ENCODE data around the gene DDX10.

The DDX10 gene

DNA sequence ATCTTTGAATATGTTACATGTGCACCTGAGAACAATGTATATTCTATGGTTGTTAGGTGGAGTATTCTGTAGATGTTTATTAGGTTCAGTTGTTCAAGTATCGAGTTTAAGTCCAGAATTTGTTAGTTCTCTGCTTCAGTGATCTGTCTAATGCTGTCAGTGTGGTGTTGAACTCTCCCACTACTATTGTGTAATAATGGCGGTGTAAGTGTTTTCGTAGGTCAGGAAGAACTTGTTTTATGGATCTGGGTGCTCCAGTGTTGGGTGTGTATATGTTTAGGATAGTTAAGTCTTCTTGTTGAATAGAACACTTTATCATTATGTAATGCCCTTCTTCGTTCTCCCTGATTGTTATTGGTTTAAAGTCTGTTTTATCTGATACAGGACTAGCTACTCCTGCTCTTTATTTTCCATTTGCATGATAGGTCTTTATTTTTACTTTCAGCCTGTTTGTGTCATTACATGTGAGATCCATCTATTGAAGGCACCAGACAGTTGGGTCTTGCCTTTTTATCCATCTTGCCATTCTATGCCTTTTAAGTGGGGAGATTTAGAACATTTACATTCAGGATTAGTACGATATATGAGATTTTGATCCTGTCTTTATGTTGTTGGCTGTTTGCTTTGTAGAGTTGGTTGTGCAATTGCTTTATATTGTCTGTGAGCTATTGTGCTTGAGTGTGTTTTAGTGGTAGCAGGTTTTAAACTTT lies 121.6 kb downstream of the DDX10 start:
- no peak overlapping the region for H3K4me3 ChIP-seq (replicated peaks; ENCODE audit: insufficient read depth, low read length)
- TF ChIP-seq, protein P1, sequence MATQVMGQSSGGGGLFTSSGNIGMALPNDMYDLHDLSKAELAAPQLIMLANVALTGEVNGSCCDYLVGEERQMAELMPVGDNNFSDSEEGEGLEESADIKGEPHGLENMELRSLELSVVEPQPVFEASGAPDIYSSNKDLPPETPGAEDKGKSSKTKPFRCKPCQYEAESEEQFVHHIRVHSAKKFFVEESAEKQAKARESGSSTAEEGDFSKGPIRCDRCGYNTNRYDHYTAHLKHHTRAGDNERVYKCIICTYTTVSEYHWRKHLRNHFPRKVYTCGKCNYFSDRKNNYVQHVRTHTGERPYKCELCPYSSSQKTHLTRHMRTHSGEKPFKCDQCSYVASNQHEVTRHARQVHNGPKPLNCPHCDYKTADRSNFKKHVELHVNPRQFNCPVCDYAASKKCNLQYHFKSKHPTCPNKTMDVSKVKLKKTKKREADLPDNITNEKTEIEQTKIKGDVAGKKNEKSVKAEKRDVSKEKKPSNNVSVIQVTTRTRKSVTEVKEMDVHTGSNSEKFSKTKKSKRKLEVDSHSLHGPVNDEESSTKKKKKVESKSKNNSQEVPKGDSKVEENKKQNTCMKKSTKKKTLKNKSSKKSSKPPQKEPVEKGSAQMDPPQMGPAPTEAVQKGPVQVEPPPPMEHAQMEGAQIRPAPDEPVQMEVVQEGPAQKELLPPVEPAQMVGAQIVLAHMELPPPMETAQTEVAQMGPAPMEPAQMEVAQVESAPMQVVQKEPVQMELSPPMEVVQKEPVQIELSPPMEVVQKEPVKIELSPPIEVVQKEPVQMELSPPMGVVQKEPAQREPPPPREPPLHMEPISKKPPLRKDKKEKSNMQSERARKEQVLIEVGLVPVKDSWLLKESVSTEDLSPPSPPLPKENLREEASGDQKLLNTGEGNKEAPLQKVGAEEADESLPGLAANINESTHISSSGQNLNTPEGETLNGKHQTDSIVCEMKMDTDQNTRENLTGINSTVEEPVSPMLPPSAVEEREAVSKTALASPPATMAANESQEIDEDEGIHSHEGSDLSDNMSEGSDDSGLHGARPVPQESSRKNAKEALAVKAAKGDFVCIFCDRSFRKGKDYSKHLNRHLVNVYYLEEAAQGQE (IDR thresholded peaks at IDR 0.05; ENCODE audit: insufficient replicate concordance, low read depth): no peak
- TF ChIP-seq POLR2AphosphoS5 (IDR thresholded peaks at IDR 0.05; ENCODE audit: low read depth) (no peak), SPI1 (IDR thresholded peaks at IDR 0.05; ENCODE audit: borderline replicate concordance, low read depth) (no peak), GABPA (IDR thresholded peaks at IDR 0.05; ENCODE audit: low read depth) (no peak)
- TF ChIP-seq, protein P2, sequence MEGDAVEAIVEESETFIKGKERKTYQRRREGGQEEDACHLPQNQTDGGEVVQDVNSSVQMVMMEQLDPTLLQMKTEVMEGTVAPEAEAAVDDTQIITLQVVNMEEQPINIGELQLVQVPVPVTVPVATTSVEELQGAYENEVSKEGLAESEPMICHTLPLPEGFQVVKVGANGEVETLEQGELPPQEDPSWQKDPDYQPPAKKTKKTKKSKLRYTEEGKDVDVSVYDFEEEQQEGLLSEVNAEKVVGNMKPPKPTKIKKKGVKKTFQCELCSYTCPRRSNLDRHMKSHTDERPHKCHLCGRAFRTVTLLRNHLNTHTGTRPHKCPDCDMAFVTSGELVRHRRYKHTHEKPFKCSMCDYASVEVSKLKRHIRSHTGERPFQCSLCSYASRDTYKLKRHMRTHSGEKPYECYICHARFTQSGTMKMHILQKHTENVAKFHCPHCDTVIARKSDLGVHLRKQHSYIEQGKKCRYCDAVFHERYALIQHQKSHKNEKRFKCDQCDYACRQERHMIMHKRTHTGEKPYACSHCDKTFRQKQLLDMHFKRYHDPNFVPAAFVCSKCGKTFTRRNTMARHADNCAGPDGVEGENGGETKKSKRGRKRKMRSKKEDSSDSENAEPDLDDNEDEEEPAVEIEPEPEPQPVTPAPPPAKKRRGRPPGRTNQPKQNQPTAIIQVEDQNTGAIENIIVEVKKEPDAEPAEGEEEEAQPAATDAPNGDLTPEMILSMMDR (IDR thresholded peaks at IDR 0.05; ENCODE audit: insufficient read depth, low read length): no peak
- H3K27me3 ChIP-seq (ENCODE audit: insufficient read depth, poor library complexity, severe bottlenecking): no peaks in the 10 kb centered on the region
- peak in 1 of 2 experiments; percentile 11 for DNase-seq (ENCODE audit: low read depth in 1 of 2, low spot score in 1 of 2)
- H3K27ac ChIP-seq (replicated peaks): no peak overlapping the region

DNA sequence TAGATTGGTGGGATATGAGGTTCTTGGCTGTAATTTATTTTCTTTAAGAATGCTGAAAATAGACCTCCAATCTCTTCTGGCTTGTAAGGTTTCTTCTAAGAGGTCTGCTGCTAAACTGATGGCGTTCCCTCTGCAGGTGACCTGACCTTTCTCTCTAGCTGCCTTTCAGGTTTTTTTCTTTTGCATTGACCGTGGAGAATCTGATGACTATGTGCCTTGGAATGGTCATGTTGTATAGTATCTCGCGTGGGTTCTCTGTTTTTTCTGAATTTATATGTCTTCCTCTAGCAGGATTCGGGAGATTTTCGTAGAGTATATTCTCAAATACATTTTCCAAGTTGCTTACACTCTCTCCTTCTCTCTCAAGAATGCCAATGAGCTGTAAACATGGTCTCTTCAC lies 122.2 kb downstream of the DDX10 start:
- no peak for DNase-seq (ENCODE audit: low read depth in 1 of 2, low spot score in 1 of 2)
- Histone ChIP-seq H3K4me3 (replicated peaks; ENCODE audit: insufficient read depth, low read length) (no peak overlapping the region), H3K27ac (replicated peaks) (no peak overlapping the region), H3K27me3 (ENCODE audit: insufficient read depth, poor library complexity, severe bottlenecking) (no peaks in the 10 kb centered on the region)
- TF ChIP-seq, protein P2 (IDR thresholded peaks at IDR 0.05; ENCODE audit: insufficient read depth, low read length): no peak
- TF ChIP-seq SPI1 (IDR thresholded peaks at IDR 0.05; ENCODE audit: borderline replicate concordance, low read depth) (no peak), GABPA (IDR thresholded peaks at IDR 0.05; ENCODE audit: low read depth) (no peak), POLR2AphosphoS5 (IDR thresholded peaks at IDR 0.05; ENCODE audit: low read depth) (no peak)
- TF ChIP-seq, protein P1 (IDR thresholded peaks at IDR 0.05; ENCODE audit: insufficient replicate concordance, low read depth): no peak

GRCh38 chr11:108788565-108789199 lies 123.8 kb downstream of the DDX10 start:
- DNase-seq (ENCODE audit: low read depth in 1 of 2, low spot score in 1 of 2): no peak
- H3K27ac ChIP-seq (replicated peaks): no peak overlapping the region

More at GRCh38 chr11:108788565-108789199, 123.8 kb downstream of the DDX10 start:
- no peak for TF ChIP-seq POLR2AphosphoS5 (IDR thresholded peaks at IDR 0.05; ENCODE audit: low read depth)
- no peak for TF ChIP-seq GABPA (IDR thresholded peaks at IDR 0.05; ENCODE audit: low read depth)
- TF ChIP-seq, protein P1 (IDR thresholded peaks at IDR 0.05; ENCODE audit: insufficient replicate concordance, low read depth): no peak
- TF ChIP-seq, protein P2 (IDR thresholded peaks at IDR 0.05; ENCODE audit: insufficient read depth, low read length): peak; percentile 24
- TF ChIP-seq SPI1 (IDR thresholded peaks at IDR 0.05; ENCODE audit: borderline replicate concordance, low read depth): no peak
- Histone ChIP-seq H3K27me3 (ENCODE audit: insufficient read depth, poor library complexity, severe bottlenecking) (no peaks in the 10 kb centered on the region), H3K4me3 (replicated peaks; ENCODE audit: insufficient read depth, low read length) (no peak overlapping the region)

Measured in HL-60 (cell line).